C4-2B (cell line): ENCODE data around the gene MGARP.

Experiments used
- CTCF ChIP-seq: fragments of 450-650 bp; conservative IDR thresholded peaks from 2 replicates; pipeline ENCODE4 v1.5.1; 2017; ENCODE audit warnings: mild to moderate bottlenecking
- ZFX ChIP-seq: fragments of 450-650 bp; IDR thresholded peaks from 2 replicates; pipeline ENCODE4 v1.6.1; 2017

GRCh38 chr4:139295206-139295941 lies 15.3 kb upstream of the MGARP start:
- TF ChIP-seq CTCF (peak; percentile 92), ZFX (peak; percentile 86)
